ENCODE results near the gene IPO13.

Gene IPO13

GRCh38 chr1:44012404-44012803 lies 65.7 kb downstream of the IPO13 start:
- TF ChIP-seq CTCF (IDR thresholded peaks at IDR 0.05; ENCODE audit: insufficient read depth, low read depth, low read length, missing control alignments), result no peak
- no peak for DNase-seq (ENCODE audit: low read depth)
- no peak overlapping the region for H3K4me3 ChIP-seq (ENCODE audit: low read depth, low read length)

GRCh38 chr1:44012941-44013609 lies 66.3 kb downstream of the IPO13 start:
- H3K4me3 ChIP-seq (ENCODE audit: low read depth, low read length), result no peak overlapping the region
- TF ChIP-seq CTCF (IDR thresholded peaks at IDR 0.05; ENCODE audit: insufficient read depth, low read depth, low read length, missing control alignments), result no peak
- DNase-seq (ENCODE audit: low read depth), result no peak

- DNase-seq (ENCODE audit: low read depth), result no peak
- TF ChIP-seq CTCF (IDR thresholded peaks at IDR 0.05; ENCODE audit: insufficient read depth, low read depth, low read length, missing control alignments), result no peak
- no peak overlapping the region for H3K4me3 ChIP-seq (ENCODE audit: low read depth, low read length)
These were observed 67.2 kb downstream of the IPO13 start for GRCh38 chr1:44013949-44014348.

- no peak for TF ChIP-seq CTCF (IDR thresholded peaks at IDR 0.05; ENCODE audit: insufficient read depth, low read depth, low read length, missing control alignments)
- no peak for DNase-seq (ENCODE audit: low read depth)
- no peak overlapping the region for H3K4me3 ChIP-seq (ENCODE audit: low read depth, low read length)
These were observed 67.8 kb downstream of the IPO13 start for GRCh38 chr1:44014365-44015104.

GRCh38 chr1:44015206-44015605 lies 68.5 kb downstream of the IPO13 start:
- DNase-seq (ENCODE audit: low read depth), result no peak
- no peak for TF ChIP-seq CTCF (IDR thresholded peaks at IDR 0.05; ENCODE audit: insufficient read depth, low read depth, low read length, missing control alignments)
- H3K4me3 ChIP-seq (ENCODE audit: low read depth, low read length), result no peak overlapping the region

GRCh38 chr1:44016041-44016889 lies 69.5 kb downstream of the IPO13 start:
- no peak for TF ChIP-seq CTCF (IDR thresholded peaks at IDR 0.05; ENCODE audit: insufficient read depth, low read depth, low read length, missing control alignments)
- no peak overlapping the region for H3K4me3 ChIP-seq (ENCODE audit: low read depth, low read length)
- DNase-seq (ENCODE audit: low read depth), result no peak
